H1 (cell line): Measurements from ENCODE around the gene GNB1L. TPM values are rescaled to one million over a fixed set of nuclear protein-coding genes. Genes with fewer than 3 reads are reported as not detected.

Source experiments
- BACH1 ChIP-seq: IDR thresholded peaks from 2 replicates; pipeline ENCODE4 v1.6.1; 2012; ENCODE audit warnings: low read length, improper control_type of control experiment
- CHD2 ChIP-seq: IDR thresholded peaks from 2 replicates; pipeline ENCODE4 v1.6.1; 2012; ENCODE audit warnings: low read length, improper control_type of control experiment
- CHD7 ChIP-seq: fragments of 300-600 bp; sonication (generic); IDR thresholded peaks from 2 replicates; pipeline ENCODE4 v1.7.1; 2012; ENCODE audit warnings: low read length, moderate library complexity, mild to moderate bottlenecking, inconsistent platforms; ENCODE audit not compliant: insufficient replicate concordance
- RFX5 ChIP-seq: IDR thresholded peaks from 2 replicates; pipeline ENCODE4 v1.6.1; 2011; ENCODE audit warnings: low read depth, low read length, improper control_type of control experiment, borderline replicate concordance
- RXRA ChIP-seq: IDR thresholded peaks from 2 replicates; pipeline ENCODE4 v1.6.1; 2011; ENCODE audit warnings: low read depth, mild to moderate bottlenecking, low read length, moderate library complexity; ENCODE audit not compliant: insufficient read depth
- SIRT6 ChIP-seq: IDR thresholded peaks from one replicate; pipeline ENCODE4 v1.7.1; 2012; ENCODE audit warnings: low read length, inconsistent platforms
- TAF1 ChIP-seq: IDR thresholded peaks from 2 replicates; pipeline ENCODE4 v1.6.1; 2011; ENCODE audit warnings: mild to moderate bottlenecking, low read depth, low read length
- TEAD4 ChIP-seq: IDR thresholded peaks from 2 replicates; pipeline ENCODE4 v1.6.1; 2012; ENCODE audit warnings: low read depth, low read length, inconsistent platforms, mixed read lengths
- polyA plus RNA-seq, 7 experiments: library from polyadenylated mRNA; depleted of rRNA in 3 of 7; stranded (reverse) in 5 of 7; unstranded in 2 of 7; fragments of >200 nt in 5 of 7; fragments of 200-250 nt in 2 of 7; gene quantifications; 1 replicate in 5 of 7; 2 replicates in 1 of 7; 4 replicates in 1 of 7; pipeline versions ENCODE4 v1.2.1 to v1.2.3, GENCODE V29; 2011 to 2013; ENCODE audit warnings: missing spikeins in 2 of 7, mixed read lengths in 2 of 7
- total RNA-seq: library from RNA; stranded (reverse); fragmentation: NEBNext Ultra II Directional; extraction: Animal tissue kit (Norgen Biotek cat#: 25700); gene quantifications from 2 replicates; pipeline ENCODE4 v1.2.1, GENCODE V29; 2021
- TF ChIP-seq, protein P1 (sequence below): IDR thresholded peaks from 2 replicates; pipeline ENCODE4 v1.6.1; 2012; ENCODE audit warnings: inconsistent platforms

GNB1L gene
- total and polyA plus RNA-seq, 2 of the 8 experiments (the other 6 are each of a cell fraction or from before 2014, with no cell fraction given): 14.0 to 15.6 TPM

- TF ChIP-seq CHD7 (no peak), TEAD4 (no peak), BACH1 (no peak), RXRA (no peak), SIRT6 (no peak), TAF1 (no peak), CHD2 (no peak), RFX5 (no peak)
- TF ChIP-seq, protein P1, sequence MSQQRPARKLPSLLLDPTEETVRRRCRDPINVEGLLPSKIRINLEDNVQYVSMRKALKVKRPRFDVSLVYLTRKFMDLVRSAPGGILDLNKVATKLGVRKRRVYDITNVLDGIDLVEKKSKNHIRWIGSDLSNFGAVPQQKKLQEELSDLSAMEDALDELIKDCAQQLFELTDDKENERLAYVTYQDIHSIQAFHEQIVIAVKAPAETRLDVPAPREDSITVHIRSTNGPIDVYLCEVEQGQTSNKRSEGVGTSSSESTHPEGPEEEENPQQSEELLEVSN: no peak
Observed at GRCh38 chr22:19823191-19823901, 31.3 kb downstream of the GNB1L start (continued).
